GM19328 (cell line): Measurements from ENCODE around the gene ADAMTS12.
"Not testable (repeated sequence)": the region's sequence is repeated elsewhere in the genome, so short reads cannot be mapped to it uniquely, and the experiment has no call there.

Experiments used
- ATAC-seq: cut with Tn5 transposase; IDR thresholded peaks from one replicate; pipeline ENCODE4 v1.9.1; 2021; ENCODE audit warnings: mild to moderate bottlenecking, moderate library complexity; ENCODE audit not compliant: unreplicated experiment

Gene ADAMTS12

GRCh38 chr5:33556330-33557328 lies 335.2 kb downstream of the ADAMTS12 start:
- no peak for ATAC-seq

- ATAC-seq: no peak
Measured at GRCh38 chr5:33549982-33550567, 341.7 kb downstream of the ADAMTS12 start.

GRCh38 chr5:33539790-33540189 lies 352.0 kb downstream of the ADAMTS12 start:
- ATAC-seq: not testable (repeated sequence)

- no peak for ATAC-seq
Measured at GRCh38 chr5:33539212-33539611, 352.6 kb downstream of the ADAMTS12 start.

GRCh38 chr5:33538201-33538600 lies 353.6 kb downstream of the ADAMTS12 start:
- no peak for ATAC-seq

- ATAC-seq: no peak
Measured at GRCh38 chr5:33537240-33537639, 354.6 kb downstream of the ADAMTS12 start.

- ATAC-seq: no peak
Measured at GRCh38 chr5:33536802-33537201, 355.0 kb downstream of the ADAMTS12 start.

GRCh38 chr5:33531824-33532223 lies 360.0 kb downstream of the ADAMTS12 start:
- no peak for ATAC-seq

- no peak for ATAC-seq
Measured at GRCh38 chr5:33531037-33531298, 360.8 kb downstream of the ADAMTS12 start.

GRCh38 chr5:33530183-33531036 lies 361.4 kb downstream of the ADAMTS12 start:
- no peak for ATAC-seq

- ATAC-seq: no peak
Measured at GRCh38 chr5:33527696-33528095, 364.1 kb downstream of the ADAMTS12 start.

GRCh38 chr5:33526755-33527154 lies 365.0 kb downstream of the ADAMTS12 start:
- no peak for ATAC-seq

GRCh38 chr5:33524476-33524875 lies 367.3 kb downstream of the ADAMTS12 start:
- no peak for ATAC-seq

GRCh38 chr5:33523208-33523771 lies 368.5 kb downstream of the ADAMTS12 start:
- ATAC-seq: no peak

- no peak for ATAC-seq
Measured at GRCh38 chr5:33516421-33516820, 375.4 kb downstream of the ADAMTS12 start.

- ATAC-seq: not testable (repeated sequence)
Measured at GRCh38 chr5:33515366-33515765, 376.4 kb downstream of the ADAMTS12 start.

- no peak for ATAC-seq
Measured at GRCh38 chr5:33513462-33514185, 378.2 kb downstream of the ADAMTS12 start.

GRCh38 chr5:33509036-33509435 lies 382.8 kb downstream of the ADAMTS12 start:
- ATAC-seq: no peak

GRCh38 chr5:33507426-33507825 lies 384.4 kb downstream of the ADAMTS12 start:
- ATAC-seq: no peak

GRCh38 chr5:33504570-33504969 lies 387.2 kb downstream of the ADAMTS12 start:
- ATAC-seq: no peak
